Measurements from ENCODE around the gene VWA8.
A peak's percentile ranks its signal among the peaks of the same experiment; 100 is the strongest.
"Not testable (repeated sequence)": the region's sequence is repeated elsewhere in the genome, so short reads cannot be mapped to it uniquely, and the experiment has no call there.

VWA8 gene

GRCh38 chr13:41587490-41587889 lies 373.4 kb downstream of the VWA8 start:
- DNase-seq (ENCODE audit: low spot score): no peak

GRCh38 chr13:41586216-41586615 lies 374.7 kb downstream of the VWA8 start:
- DNase-seq (ENCODE audit: low spot score): no peak

- DNase-seq (ENCODE audit: low spot score): no peak
Observed at GRCh38 chr13:41582027-41582463, 378.9 kb downstream of the VWA8 start.

DNA sequence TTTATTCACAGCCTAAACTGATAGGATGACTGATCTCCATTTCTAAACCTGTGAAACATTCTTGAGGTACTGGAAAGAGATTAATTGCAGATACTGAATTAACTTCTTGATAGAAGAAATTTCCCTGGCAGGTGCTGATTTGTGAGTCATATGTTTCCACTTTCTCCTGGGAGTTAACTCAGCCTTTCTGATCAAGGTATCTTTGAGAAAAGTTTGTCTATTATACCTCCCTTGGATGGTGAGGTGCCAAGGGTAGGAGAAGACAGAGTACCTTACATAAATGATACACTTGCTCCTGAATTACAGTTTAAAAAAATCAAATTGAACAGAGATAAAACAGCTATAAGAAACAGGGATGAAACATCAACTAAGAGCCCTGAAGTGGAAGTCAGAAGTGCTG lies 380.6 kb downstream of the VWA8 start:
- no peak for DNase-seq (ENCODE audit: low spot score)

GRCh38 chr13:41579881-41580280 lies 381.0 kb downstream of the VWA8 start:
- DNase-seq (ENCODE audit: low spot score): no peak

GRCh38 chr13:41579168-41579567 lies 381.7 kb downstream of the VWA8 start:
- no peak for DNase-seq (ENCODE audit: low spot score)

GRCh38 chr13:41578371-41578770 lies 382.5 kb downstream of the VWA8 start:
- DNase-seq (ENCODE audit: low spot score): no peak

DNA sequence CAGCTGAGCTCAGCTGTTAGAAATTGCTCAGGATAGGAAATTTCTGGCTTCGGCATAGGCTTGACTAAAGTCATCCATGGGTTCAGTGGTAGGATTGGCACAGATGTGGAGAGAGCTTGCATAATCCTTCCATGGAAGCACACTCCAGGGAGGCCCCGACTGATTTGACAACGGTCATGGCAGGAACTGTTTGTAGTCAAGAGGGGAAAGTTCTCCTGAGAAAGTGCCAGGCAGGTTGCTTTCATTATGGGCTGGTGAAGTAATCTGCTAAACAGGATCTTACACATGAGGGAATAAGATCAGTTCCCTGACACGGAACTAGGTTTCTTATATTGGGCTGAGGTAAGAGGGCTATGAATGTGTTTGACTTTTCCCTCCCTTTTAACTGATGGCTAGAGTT lies 383.5 kb downstream of the VWA8 start:
- DNase-seq (ENCODE audit: low spot score): no peak

DNA sequence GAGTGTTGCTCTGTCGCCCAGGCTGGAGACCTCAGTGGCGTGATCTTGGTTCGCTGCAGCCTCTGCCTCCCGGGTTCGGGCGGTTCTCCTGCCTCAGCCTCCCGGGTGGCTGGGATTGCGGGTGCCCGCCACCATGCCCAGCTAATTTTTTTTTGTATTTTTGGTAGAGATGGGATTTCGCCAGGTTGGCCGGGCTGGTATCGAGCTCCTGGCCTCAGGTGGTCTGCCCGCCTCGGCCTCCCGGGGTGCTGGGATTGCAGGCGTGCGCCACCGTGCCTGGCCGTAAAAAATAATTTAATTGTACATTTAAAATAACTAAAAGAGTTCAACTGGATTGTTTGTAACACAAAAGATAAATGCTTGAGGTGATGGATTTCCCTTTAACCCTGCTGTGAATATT lies 387.3 kb downstream of the VWA8 start:
- DNase-seq (ENCODE audit: low spot score): not testable (repeated sequence)

GRCh38 chr13:41571817-41572340 lies 389.0 kb downstream of the VWA8 start:
- not testable (repeated sequence) for DNase-seq (ENCODE audit: low spot score)

GRCh38 chr13:41568972-41569351 lies 391.9 kb downstream of the VWA8 start:
- DNase-seq (ENCODE audit: low spot score): no peak

- peak; percentile 58 for DNase-seq (ENCODE audit: low spot score)
Observed at GRCh38 chr13:41568143-41568971, 392.6 kb downstream of the VWA8 start.

DNA sequence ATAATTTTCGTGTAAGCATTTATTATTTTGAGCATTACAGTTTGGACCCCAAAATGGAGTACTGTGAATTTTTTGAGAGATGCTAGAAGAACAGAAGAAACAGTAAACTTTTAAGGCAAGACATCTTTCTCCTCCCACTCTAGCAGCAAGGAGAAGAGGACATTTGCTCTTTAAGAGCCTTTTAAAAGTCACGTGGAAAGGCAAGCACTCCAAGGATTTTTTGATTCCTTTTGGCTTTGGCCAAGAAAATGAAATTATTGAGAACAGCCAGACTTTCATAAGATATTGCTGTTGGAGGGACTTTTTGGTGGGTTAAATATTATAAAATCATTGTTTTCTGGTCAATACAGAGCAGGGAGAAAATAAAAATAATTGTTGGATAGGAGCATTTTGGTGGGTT lies 393.5 kb downstream of the VWA8 start:
- no peak for DNase-seq (ENCODE audit: low spot score)

- no peak for DNase-seq (ENCODE audit: low spot score)
Observed at GRCh38 chr13:41565846-41566245, 395.1 kb downstream of the VWA8 start.

- peak; percentile 96 for DNase-seq (ENCODE audit: low spot score)
Observed at GRCh38 chr13:41565216-41565615, 395.7 kb downstream of the VWA8 start.

DNA sequence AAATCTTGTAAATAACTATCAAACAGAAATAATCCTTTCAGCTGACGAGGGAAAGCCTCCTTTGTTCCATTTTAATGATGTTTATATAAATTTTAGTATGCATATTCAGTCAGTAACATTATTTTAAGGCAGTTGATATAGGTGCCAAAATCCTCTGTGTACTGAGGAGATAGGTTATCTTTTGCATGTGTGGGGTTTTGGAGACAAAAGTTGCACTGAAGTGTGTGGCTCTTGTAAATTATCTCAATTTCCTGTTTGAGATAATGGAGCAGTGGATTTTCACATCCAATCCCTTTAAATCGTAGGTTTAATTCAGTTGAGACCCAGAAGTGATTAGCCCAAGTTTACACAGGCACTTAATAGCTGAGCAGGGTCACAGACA lies 396.9 kb downstream of the VWA8 start:
- DNase-seq (ENCODE audit: low spot score): no peak

- DNase-seq (ENCODE audit: low spot score): no peak
Observed at GRCh38 chr13:41563341-41563983, 397.4 kb downstream of the VWA8 start.

DNA sequence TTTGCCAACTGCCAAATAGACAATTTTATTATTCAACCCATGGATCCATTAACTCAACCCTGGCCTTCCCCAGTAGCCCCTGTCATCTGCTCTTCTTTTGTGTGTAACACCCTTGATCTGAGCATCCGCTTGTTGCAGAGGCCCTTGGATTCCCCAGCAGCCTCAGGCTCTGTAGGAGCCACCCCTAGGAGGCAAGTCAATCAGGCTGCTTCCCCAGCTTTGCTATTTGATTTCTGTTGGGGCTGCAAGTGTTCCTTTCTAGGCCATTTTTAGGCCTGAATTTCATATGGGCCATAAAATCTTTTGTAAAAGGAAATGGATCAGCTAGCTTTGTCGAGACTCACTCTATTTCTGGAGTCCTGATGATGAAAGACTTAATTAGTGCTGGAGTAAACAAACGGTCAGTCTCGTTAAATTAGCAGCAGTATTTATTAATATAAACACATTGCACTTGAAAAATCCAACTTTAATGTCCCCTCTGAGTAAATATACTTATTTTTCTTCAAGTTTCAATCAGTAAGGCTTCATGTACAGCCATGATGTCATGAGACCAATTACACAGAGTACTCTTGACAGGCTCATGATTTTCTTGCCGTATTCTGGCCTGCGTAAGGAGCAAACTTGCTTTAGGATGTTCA lies 398.2 kb downstream of the VWA8 start:
- DNase-seq (ENCODE audit: low spot score): no peak

GRCh38 chr13:41562083-41562482 lies 398.8 kb downstream of the VWA8 start:
- peak; percentile 57 for DNase-seq (ENCODE audit: low spot score)

- DNase-seq (ENCODE audit: low spot score): no peak
Observed at GRCh38 chr13:41561170-41561569, 399.7 kb downstream of the VWA8 start.

DNA sequence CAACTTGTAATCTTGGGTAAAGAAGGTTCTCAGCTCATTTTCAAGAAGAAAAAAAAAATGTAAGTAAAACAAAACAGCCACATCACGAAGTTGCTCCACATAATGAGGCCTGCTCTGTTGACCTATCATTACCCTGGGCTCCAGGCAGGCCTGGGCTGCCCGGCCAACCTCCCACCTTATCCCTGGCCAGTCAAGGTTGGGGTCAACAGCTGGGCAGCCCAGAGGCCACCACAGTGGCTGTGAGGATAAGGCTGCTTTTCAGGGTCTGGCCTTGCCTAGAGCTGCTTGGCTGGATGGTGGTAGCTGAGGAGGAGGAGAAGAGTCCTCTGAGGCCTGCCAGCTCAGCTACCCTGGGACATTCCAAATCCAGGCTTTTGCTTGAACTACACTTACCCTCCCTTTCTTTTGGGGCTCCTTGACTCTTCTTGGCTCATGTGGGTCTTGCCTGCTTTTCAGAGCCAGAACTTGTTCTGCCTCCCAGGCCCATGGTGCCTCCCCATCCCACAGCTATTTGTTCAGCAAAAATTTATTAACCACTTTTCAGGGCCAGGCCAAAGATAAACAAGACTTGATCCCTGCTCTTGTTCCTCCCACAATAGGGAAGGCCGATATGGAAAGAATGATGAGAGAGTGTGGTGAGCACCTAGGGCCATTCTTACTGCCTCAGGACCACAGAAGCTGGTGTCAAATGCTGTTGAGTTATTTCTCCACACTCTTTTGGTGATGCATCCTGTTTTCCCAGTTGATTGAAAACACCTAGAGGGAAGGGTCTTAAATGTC lies 401.9 kb downstream of the VWA8 start:
- DNase-seq (ENCODE audit: low spot score): no peak

DNA sequence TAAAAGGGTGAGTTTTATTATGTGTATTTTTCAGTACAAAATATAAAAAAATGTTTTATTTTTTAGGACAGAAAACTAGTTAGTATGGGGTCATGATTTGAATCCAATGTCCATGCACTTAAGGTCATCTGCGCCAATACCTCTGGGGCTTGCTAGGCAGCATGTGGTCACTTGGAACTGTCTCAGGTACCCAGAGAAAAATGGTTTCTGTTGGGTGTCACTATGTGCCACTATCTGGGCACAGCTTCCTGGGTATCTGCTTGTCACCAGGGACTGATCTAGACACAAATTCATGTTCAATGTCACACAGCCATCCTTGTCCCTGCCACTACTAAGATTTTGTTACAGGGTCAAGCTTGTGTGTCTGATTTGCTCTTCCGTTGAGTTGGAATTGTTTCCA lies 403.2 kb downstream of the VWA8 start:
- DNase-seq (ENCODE audit: low spot score): no peak
